GM12874 (cell line): ENCODE measurements around the gene SEC31B.

Experiments
- TF ChIP-seq, protein P1 (sequence below): IDR thresholded peaks from 2 replicates; pipeline ENCODE4 v1.5.1; 2011; ENCODE audit warnings: low read depth, mild to moderate bottlenecking, control low read depth, low read length, moderate library complexity; ENCODE audit not compliant: insufficient read depth

The SEC31B gene

DNA sequence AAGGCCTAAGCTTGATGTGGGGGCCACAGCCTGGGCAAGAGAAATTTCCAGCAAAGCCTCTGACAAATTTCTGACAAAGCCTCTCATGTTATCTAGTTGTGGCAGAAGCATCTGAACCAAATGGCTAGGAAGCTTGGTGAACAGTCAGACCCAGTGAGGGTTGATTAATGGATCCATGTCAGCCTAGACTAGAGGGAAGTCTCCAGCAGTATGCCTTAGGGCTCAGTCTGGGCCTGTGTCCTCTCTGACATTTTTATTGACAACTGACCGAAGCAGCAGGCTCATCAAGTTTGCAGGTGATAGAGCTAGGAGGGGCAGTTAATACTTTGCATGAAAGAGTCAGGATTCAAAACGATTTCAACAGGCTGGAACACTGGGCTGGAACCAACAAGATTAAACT is 41.3 kb upstream of the SEC31B start:
- TF ChIP-seq, protein P1, sequence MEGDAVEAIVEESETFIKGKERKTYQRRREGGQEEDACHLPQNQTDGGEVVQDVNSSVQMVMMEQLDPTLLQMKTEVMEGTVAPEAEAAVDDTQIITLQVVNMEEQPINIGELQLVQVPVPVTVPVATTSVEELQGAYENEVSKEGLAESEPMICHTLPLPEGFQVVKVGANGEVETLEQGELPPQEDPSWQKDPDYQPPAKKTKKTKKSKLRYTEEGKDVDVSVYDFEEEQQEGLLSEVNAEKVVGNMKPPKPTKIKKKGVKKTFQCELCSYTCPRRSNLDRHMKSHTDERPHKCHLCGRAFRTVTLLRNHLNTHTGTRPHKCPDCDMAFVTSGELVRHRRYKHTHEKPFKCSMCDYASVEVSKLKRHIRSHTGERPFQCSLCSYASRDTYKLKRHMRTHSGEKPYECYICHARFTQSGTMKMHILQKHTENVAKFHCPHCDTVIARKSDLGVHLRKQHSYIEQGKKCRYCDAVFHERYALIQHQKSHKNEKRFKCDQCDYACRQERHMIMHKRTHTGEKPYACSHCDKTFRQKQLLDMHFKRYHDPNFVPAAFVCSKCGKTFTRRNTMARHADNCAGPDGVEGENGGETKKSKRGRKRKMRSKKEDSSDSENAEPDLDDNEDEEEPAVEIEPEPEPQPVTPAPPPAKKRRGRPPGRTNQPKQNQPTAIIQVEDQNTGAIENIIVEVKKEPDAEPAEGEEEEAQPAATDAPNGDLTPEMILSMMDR, result no peak

DNA sequence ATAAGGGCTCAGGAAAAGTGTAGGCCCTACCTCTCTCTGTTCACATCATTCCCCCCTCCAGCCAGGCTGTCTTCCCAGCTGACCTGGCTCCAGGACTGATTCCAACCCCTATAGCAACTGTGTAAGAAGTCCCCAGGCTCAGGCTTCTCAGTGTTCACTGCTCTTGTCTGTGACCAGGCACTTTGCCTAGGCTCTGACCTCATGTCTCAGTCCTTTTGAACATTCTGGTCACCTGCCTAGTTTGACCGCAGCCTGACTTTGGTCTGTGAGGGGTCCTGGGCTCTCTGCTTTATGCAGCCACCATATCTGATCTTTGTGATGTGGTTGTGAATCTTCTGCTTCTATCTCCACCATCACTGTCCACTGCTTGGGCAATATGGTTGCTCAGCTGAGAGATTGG is 40.6 kb upstream of the SEC31B start:
- TF ChIP-seq, protein P1, result no peak

DNA sequence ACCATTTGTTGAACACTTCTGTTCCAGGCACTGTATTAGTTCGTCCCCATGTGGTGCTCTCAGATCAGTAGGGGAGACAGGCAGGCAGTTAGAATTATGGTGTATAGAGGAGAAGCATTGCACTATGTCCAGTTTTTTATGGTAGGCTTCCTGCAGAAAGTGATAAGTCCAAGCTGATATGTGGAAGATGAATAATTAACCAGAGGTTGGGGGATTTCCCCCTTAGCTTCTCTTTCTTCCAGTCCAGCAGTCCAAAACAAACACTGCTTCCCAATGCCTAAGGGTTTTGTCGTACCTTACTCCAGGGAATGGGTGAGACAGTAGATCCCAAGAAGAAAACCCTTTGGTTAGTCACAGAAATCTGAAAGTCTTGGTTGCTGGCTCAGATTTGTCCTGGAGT is 35.2 kb upstream of the SEC31B start:
- TF ChIP-seq, protein P1, result no peak

DNA sequence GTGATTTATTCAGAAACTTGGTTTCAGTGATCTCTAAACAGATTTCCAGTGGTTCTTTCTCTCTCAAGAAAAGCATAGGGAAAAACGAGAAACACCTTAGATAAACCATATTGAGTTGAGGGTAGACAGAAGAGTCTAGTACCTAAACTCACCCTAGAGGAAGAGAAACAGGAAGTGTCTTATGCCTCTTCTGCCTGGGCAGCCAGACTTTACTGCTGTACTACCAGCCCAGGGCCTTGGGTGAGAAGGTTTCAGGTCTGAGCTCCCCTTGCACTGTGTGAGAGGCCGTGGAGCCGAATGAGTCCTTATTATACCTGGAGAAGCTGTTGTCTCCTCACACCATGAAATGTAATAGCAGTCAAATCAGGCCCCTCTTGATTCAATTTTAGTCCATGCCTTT is 34.3 kb upstream of the SEC31B start:
- TF ChIP-seq, protein P1, result no peak

DNA sequence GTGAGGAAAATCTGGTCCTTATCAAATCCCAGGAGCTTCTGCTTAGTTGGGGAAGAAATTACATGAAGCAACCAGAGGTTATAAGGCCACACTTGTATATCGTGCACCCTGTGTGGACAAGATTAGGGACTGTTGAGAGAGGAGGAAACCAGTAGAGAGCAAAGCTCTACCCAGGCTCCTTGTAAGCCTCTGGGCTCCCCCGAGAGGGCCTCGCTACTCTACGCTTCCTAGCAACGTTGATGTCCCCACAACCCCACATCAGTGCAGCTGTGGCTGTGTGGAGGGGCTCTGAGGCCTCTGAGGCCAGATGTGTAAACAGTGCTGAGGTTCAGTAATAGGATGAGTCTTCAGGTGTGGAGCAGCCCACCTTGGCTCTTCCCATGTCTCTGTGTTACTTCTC is 32.1 kb upstream of the SEC31B start:
- TF ChIP-seq, protein P1, result no peak

DNA sequence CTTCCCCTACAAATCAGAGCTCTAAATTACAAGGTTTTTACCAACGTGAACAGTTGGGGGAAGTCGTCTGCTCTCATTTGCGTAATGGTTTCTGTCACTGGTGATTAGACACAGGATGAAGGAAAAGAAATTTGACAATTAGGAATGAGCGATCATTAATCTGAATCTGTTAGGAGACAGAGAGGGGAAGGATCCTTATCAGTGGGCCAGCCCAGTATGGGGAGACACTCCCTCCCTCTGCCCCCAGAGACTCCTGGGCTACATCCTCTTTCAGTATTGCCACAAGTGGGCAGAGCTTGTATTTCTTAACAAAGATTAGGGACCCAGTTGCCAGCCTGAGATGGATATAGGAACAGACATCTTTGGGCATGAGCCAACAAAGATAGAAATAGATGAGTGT is 31.5 kb upstream of the SEC31B start:
- TF ChIP-seq, protein P1, result no peak

DNA sequence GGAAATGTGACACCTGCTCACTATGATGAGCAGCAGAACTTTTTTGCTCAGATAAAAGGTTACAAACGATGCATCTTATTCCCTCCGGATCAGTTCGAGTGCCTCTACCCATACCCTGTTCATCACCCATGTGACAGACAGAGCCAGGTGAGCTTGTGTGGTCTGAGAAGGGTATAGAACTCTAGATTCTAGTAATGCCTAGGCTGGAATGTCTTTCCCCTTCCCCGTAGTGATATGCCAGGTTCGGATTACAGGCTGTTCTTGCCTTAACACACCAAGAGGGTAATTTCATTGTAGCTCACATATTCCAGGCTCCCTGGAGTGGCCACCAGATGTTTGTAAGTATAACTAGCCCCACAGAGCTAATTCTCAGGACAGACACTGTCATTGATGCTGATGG is 25.3 kb upstream of the SEC31B start:
- TF ChIP-seq, protein P1, result no peak

DNA sequence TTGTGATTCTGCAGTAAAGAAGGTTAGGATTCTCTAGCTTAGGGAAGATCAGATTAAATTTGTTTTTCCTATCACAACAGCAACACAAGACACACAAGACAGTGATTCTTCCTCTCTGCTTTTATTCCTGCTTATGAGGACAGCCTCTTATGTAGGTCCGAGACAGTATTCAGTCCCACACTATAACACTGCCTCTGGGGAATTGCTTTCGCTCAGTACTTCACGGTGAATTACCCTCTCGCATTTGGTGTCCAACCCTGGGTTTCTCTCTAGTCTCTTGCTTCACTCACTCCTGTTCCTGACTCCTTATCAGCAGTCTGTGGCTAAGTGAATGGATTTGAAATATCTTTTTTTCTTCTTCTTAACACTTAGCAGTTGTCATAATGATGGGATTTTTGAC is 17.8 kb upstream of the SEC31B start:
- TF ChIP-seq, protein P1, result no peak
